PFSK-1 (cell line): ENCODE data around the gene RSRC1.

ENCODE experiments used
- POLR2AphosphoS5 ChIP-seq: IDR thresholded peaks from 2 replicates; pipeline ENCODE4 v1.6.1; 2012; ENCODE audit warnings: low read depth, mild to moderate bottlenecking, control low read depth, low read length, moderate library complexity
- SIN3A ChIP-seq: IDR thresholded peaks from 2 replicates; pipeline ENCODE4 v1.6.1; 2012; ENCODE audit warnings: mild to moderate bottlenecking, low read length, moderate library complexity, borderline replicate concordance; ENCODE audit not compliant: insufficient read depth
- TAF1 ChIP-seq: IDR thresholded peaks from 2 replicates; pipeline ENCODE4 v1.6.1; 2012; ENCODE audit warnings: low read length, control low read depth, borderline replicate concordance; ENCODE audit not compliant: insufficient read depth
- TF ChIP-seq, protein P1 (sequence below), 2 experiments: IDR thresholded peaks; 2 replicates each; pipeline versions ENCODE4 v1.6.1 to v1.8.0; 2011 to 2012; ENCODE audit warnings: low read depth in 2 of 2, low read length in 2 of 2, control low read depth in 1 of 2, inconsistent platforms in 1 of 2, mild to moderate bottlenecking in 1 of 2, moderate library complexity in 1 of 2; ENCODE audit not compliant: insufficient read depth in 1 of 2

DNA sequence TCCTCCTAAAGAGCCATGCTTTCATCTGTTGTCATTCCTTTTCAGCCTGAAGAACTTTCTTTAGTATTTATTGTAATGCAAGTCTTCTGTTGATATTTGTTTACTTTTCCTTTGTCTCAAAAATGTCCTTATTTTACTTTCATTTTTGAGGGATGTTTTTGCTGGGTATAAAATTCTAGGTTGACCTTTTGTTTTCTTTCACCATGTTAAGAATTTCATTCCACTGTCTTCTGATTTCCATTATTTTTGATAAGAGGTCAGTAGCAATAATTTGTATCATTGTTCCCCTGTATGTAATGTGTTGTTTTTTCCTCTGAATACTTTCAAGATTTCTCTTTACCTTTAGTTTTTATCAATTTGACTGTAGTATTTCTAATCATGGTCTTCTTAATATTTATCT is 91.1 kb downstream of the RSRC1 start:
- no peak for TF ChIP-seq POLR2AphosphoS5
- TF ChIP-seq, protein P1, sequence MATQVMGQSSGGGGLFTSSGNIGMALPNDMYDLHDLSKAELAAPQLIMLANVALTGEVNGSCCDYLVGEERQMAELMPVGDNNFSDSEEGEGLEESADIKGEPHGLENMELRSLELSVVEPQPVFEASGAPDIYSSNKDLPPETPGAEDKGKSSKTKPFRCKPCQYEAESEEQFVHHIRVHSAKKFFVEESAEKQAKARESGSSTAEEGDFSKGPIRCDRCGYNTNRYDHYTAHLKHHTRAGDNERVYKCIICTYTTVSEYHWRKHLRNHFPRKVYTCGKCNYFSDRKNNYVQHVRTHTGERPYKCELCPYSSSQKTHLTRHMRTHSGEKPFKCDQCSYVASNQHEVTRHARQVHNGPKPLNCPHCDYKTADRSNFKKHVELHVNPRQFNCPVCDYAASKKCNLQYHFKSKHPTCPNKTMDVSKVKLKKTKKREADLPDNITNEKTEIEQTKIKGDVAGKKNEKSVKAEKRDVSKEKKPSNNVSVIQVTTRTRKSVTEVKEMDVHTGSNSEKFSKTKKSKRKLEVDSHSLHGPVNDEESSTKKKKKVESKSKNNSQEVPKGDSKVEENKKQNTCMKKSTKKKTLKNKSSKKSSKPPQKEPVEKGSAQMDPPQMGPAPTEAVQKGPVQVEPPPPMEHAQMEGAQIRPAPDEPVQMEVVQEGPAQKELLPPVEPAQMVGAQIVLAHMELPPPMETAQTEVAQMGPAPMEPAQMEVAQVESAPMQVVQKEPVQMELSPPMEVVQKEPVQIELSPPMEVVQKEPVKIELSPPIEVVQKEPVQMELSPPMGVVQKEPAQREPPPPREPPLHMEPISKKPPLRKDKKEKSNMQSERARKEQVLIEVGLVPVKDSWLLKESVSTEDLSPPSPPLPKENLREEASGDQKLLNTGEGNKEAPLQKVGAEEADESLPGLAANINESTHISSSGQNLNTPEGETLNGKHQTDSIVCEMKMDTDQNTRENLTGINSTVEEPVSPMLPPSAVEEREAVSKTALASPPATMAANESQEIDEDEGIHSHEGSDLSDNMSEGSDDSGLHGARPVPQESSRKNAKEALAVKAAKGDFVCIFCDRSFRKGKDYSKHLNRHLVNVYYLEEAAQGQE (IDR thresholded peaks at IDR 0.05; ENCODE audit: insufficient read depth in 1 of 2, low read depth in 2 of 2, low read length in 2 of 2) = no peak
- TF ChIP-seq SIN3A = no peak
- TF ChIP-seq TAF1 = no peak
